HL-60 (cell line): ENCODE measurements around the gene EPB42.

Experiments
- DNase-seq, 2 experiments: peaks; one replicate each; pipeline ENCODE4 v3.0.0-alpha.2; 2010 to 2020; ENCODE audit warnings: low read depth in 1 of 2, low spot score in 1 of 2
- H3K27ac ChIP-seq: fragments of 250-450 bp; sonication (Bioruptor Pico); replicated peaks from 2 replicates; pipeline ENCODE4 v1.5.1; 2020; ENCODE audit warnings: mild to moderate bottlenecking, moderate library complexity
- H3K27me3 ChIP-seq: fragments of 250-450 bp; sonication (Bioruptor Pico); 2 replicates; pipeline ENCODE4 v1.5.1; 2021; ENCODE audit warnings: mild to moderate bottlenecking, moderate library complexity; ENCODE audit not compliant: insufficient read depth, poor library complexity, severe bottlenecking
- H3K4me3 ChIP-seq: replicated peaks from 2 replicates; pipeline ENCODE4 v1.5.1; 2011; ENCODE audit warnings: mild to moderate bottlenecking, control low read depth, low read length; ENCODE audit not compliant: insufficient read depth
- GABPA ChIP-seq: IDR thresholded peaks from 2 replicates; pipeline ENCODE4 v1.6.1; 2012; ENCODE audit warnings: low read depth
- POLR2AphosphoS5 ChIP-seq: IDR thresholded peaks from 2 replicates; pipeline ENCODE4 v1.6.1; 2012; ENCODE audit warnings: low read depth
- SPI1 ChIP-seq: IDR thresholded peaks from 2 replicates; pipeline ENCODE4 v1.6.1; 2012; ENCODE audit warnings: low read depth, mild to moderate bottlenecking, borderline replicate concordance
- TF ChIP-seq, protein P1 (sequence below): IDR thresholded peaks from 2 replicates; pipeline ENCODE4 v1.6.1; 2012; ENCODE audit warnings: low read depth; ENCODE audit not compliant: insufficient replicate concordance
- TF ChIP-seq, protein P2 (sequence below): IDR thresholded peaks from one replicate; pipeline ENCODE4 v1.5.1; 2011; ENCODE audit warnings: low read length, control low read depth, inconsistent platforms; ENCODE audit not compliant: insufficient read depth

Gene EPB42

GRCh38 chr15:43208052-43209002 is 12.5 kb downstream of the EPB42 start:
- no peak for TF ChIP-seq POLR2AphosphoS5
- TF ChIP-seq, protein P1, sequence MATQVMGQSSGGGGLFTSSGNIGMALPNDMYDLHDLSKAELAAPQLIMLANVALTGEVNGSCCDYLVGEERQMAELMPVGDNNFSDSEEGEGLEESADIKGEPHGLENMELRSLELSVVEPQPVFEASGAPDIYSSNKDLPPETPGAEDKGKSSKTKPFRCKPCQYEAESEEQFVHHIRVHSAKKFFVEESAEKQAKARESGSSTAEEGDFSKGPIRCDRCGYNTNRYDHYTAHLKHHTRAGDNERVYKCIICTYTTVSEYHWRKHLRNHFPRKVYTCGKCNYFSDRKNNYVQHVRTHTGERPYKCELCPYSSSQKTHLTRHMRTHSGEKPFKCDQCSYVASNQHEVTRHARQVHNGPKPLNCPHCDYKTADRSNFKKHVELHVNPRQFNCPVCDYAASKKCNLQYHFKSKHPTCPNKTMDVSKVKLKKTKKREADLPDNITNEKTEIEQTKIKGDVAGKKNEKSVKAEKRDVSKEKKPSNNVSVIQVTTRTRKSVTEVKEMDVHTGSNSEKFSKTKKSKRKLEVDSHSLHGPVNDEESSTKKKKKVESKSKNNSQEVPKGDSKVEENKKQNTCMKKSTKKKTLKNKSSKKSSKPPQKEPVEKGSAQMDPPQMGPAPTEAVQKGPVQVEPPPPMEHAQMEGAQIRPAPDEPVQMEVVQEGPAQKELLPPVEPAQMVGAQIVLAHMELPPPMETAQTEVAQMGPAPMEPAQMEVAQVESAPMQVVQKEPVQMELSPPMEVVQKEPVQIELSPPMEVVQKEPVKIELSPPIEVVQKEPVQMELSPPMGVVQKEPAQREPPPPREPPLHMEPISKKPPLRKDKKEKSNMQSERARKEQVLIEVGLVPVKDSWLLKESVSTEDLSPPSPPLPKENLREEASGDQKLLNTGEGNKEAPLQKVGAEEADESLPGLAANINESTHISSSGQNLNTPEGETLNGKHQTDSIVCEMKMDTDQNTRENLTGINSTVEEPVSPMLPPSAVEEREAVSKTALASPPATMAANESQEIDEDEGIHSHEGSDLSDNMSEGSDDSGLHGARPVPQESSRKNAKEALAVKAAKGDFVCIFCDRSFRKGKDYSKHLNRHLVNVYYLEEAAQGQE = no peak
- no peak for TF ChIP-seq GABPA
- no peak for TF ChIP-seq SPI1
- TF ChIP-seq, protein P2, sequence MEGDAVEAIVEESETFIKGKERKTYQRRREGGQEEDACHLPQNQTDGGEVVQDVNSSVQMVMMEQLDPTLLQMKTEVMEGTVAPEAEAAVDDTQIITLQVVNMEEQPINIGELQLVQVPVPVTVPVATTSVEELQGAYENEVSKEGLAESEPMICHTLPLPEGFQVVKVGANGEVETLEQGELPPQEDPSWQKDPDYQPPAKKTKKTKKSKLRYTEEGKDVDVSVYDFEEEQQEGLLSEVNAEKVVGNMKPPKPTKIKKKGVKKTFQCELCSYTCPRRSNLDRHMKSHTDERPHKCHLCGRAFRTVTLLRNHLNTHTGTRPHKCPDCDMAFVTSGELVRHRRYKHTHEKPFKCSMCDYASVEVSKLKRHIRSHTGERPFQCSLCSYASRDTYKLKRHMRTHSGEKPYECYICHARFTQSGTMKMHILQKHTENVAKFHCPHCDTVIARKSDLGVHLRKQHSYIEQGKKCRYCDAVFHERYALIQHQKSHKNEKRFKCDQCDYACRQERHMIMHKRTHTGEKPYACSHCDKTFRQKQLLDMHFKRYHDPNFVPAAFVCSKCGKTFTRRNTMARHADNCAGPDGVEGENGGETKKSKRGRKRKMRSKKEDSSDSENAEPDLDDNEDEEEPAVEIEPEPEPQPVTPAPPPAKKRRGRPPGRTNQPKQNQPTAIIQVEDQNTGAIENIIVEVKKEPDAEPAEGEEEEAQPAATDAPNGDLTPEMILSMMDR = no peak
- H3K27me3 ChIP-seq = peaks cover 2% of the 10 kb centered on the region
- no peak overlapping the region for H3K27ac ChIP-seq
- no peak overlapping the region for H3K4me3 ChIP-seq
- DNase-seq = no peak

DNA sequence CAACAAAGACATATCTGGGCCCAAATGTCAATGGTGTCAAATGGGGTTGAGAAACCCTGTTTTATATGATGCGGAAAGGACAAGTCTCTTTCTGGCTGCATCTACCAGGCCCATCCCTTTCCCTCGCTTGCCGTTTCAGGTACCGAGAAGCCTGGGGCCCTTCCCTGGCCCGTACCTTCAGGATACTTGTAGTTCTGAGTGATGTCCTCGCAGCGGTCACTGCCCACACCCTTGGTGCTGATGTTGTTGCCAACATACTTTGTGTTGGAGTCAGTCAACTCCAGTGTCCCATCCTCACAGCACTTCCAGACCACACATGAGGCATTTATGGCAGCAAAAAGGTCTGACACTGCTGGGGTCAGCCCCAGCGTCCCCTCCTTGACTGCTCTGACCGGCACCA is 13.8 kb downstream of the EPB42 start:
- DNase-seq = no peak
- no peak overlapping the region for H3K4me3 ChIP-seq
- TF ChIP-seq SPI1 = no peak
- no peak for TF ChIP-seq POLR2AphosphoS5
- TF ChIP-seq, protein P1 = no peak
- no peak for TF ChIP-seq GABPA
- TF ChIP-seq, protein P2 = no peak
- H3K27ac ChIP-seq = no peak overlapping the region
- peaks cover 2% of the 10 kb centered on the region for H3K27me3 ChIP-seq

GRCh38 chr15:43206054-43206453 is 14.8 kb downstream of the EPB42 start:
- H3K4me3 ChIP-seq = no peak overlapping the region

More at GRCh38 chr15:43206054-43206453, 14.8 kb downstream of the EPB42 start:
- DNase-seq = no peak
- Histone ChIP-seq H3K27me3 (peaks cover 2% of the 10 kb centered on the region), H3K27ac (no peak overlapping the region)
- TF ChIP-seq GABPA (no peak), SPI1 (no peak), POLR2AphosphoS5 (no peak)
- TF ChIP-seq, protein P2 = no peak
- TF ChIP-seq, protein P1 = no peak
